GM11168 (cell line): Measurements from ENCODE around the gene CYP4F8.
"Not testable (repeated sequence)": the region's sequence is repeated elsewhere in the genome, so short reads cannot be mapped to it uniquely, and the experiment has no call there.

Experiments used
- in situ Hi-C: fragments of 300-500 bp; cut with MboI; formaldehyde crosslinking; loops from one replicate; pipeline ENCODE4 v1.12.0; 2022; ENCODE audit warnings: low sequenced_read_pairs; ENCODE audit not compliant: unreplicated experiment

The CYP4F8 gene

DNA sequence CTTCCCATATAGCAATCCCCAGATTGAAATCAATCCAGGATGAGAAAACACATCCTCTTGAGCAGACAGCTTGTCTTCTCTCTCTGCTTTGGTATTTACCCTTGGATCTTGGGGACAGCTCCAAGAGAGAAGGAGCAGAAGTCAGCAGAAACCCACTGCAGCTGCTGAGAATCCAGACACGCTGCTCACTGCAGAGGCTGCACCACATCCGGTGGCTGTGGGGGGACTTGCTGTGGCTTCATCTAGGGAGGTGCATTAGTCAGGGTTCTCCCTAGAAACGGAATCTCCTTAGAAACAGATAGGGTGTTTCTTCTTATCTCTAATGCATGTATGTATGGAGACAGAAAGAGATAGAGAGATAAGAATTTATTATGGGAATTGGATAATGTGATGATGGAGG is 60.5 kb downstream of the CYP4F8 start:
- in situ Hi-C loops = no loop called here

- in situ Hi-C loops = no loop called here
Measured at GRCh38 chr19:15679089-15679488, 64.1 kb downstream of the CYP4F8 start.

DNA sequence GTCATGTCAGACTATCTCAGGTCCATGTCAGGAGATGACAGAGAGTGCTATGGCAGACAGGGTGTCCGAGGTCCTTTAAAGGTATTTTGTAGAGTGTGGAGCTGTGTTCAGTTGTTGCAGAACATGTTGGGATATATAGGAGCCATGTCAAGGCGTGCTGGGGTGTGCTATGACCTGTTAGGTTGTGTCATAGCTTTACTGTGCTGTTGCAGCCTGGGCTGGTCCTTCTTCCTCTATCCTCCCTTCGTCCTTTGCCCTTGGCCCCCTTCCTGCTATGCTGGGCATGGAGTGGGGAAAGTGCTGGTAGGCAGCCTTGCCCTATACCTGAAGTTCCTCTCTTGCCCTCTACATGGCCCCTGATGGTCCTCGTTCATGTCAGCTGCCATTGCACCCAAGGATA is 64.8 kb downstream of the CYP4F8 start:
- in situ Hi-C loops = not testable (repeated sequence)
